Astrocyte (in vitro differentiated cells and primary cell): ENCODE results near the gene CLCN7. TPM values are rescaled to one million over a fixed set of nuclear protein-coding genes. Genes with fewer than 3 reads are reported as not detected.

Experiments used
- DNase-seq: peaks from one replicate; pipeline ENCODE4 v3.0.0-alpha.2; 2010; ENCODE audit warnings: low read depth
- FAIRE-seq: peaks from 2 replicates; lab custom pipeline; 2011; peaks lifted over from hg19 to GRCh38; lab: Jason Lieb, UNC
- H2AFZ ChIP-seq: 2 replicates; pipeline ENCODE4 v1.6.0; 2012; ENCODE audit warnings: low read depth, low read length, inconsistent platforms
- H3K27ac ChIP-seq: 2 replicates; pipeline ENCODE4 v1.5.1; 2011; ENCODE audit warnings: low read depth, low read length, inconsistent platforms
- H3K27me3 ChIP-seq: 2 replicates; pipeline ENCODE4 v1.6.0; 2011; ENCODE audit warnings: low read length, inconsistent platforms; ENCODE audit not compliant: insufficient read depth
- H3K36me3 ChIP-seq: 2 replicates; pipeline ENCODE4 v1.5.1; 2011; ENCODE audit warnings: low read length, inconsistent platforms; ENCODE audit not compliant: insufficient read depth
- H3K4me1 ChIP-seq: 2 replicates; pipeline ENCODE4 v1.5.1; 2011; ENCODE audit warnings: low read length, inconsistent platforms; ENCODE audit not compliant: insufficient read depth
- H3K4me2 ChIP-seq: 2 replicates; pipeline ENCODE4 v1.6.0; 2012; ENCODE audit warnings: low read length, inconsistent platforms
- H3K4me3 ChIP-seq: 2 replicates; pipeline ENCODE4 v1.5.1; 2011; ENCODE audit warnings: low read depth, mild to moderate bottlenecking, low read length, inconsistent platforms; ENCODE audit not compliant: insufficient read depth
- H3K79me2 ChIP-seq: 2 replicates; pipeline ENCODE4 v1.6.0; 2012; ENCODE audit warnings: mild to moderate bottlenecking, low read length, inconsistent platforms; ENCODE audit not compliant: insufficient read depth
- H3K9ac ChIP-seq: 2 replicates; pipeline ENCODE4 v1.6.0; 2012; ENCODE audit warnings: mild to moderate bottlenecking, low read length, inconsistent platforms
- H3K9me3 ChIP-seq: 2 replicates; pipeline ENCODE4 v1.5.1; 2012; ENCODE audit warnings: low read depth, mild to moderate bottlenecking, low read length, inconsistent platforms; ENCODE audit not compliant: insufficient read depth
- H4K20me1 ChIP-seq: 2 replicates; pipeline ENCODE4 v1.6.0; 2012; ENCODE audit warnings: low read length, inconsistent platforms; ENCODE audit not compliant: insufficient read depth
- H3K27ac Mint-ChIP-seq: one replicate; pipeline ENCODE4 v1.8.0; 2021; ENCODE audit warnings: mild to moderate bottlenecking, mixed read lengths; ENCODE audit not compliant: unreplicated experiment
- H3K27me3 Mint-ChIP-seq: one replicate; pipeline ENCODE4 v1.8.0; 2021; ENCODE audit warnings: low read depth, mixed read lengths; ENCODE audit not compliant: unreplicated experiment
- H3K36me3 Mint-ChIP-seq: one replicate; pipeline ENCODE4 v1.8.0; 2021; ENCODE audit warnings: low read depth, mixed read lengths; ENCODE audit not compliant: unreplicated experiment
- H3K4me1 Mint-ChIP-seq: one replicate; pipeline ENCODE4 v1.8.0; 2021; ENCODE audit warnings: low read depth, mixed read lengths; ENCODE audit not compliant: unreplicated experiment
- H3K4me3 Mint-ChIP-seq: one replicate; pipeline ENCODE4 v1.8.0; 2021; ENCODE audit warnings: mild to moderate bottlenecking, moderate library complexity, mixed read lengths; ENCODE audit not compliant: unreplicated experiment
- H3K9me3 Mint-ChIP-seq: one replicate; pipeline ENCODE4 v1.8.0; 2021; ENCODE audit warnings: mild to moderate bottlenecking, mixed read lengths; ENCODE audit not compliant: unreplicated experiment
- EZH2 ChIP-seq: IDR thresholded peaks from 2 replicates; pipeline ENCODE4 v1.6.1; 2012; ENCODE audit warnings: mild to moderate bottlenecking, low read length, inconsistent platforms; ENCODE audit not compliant: insufficient read depth
- total RNA-seq: library from RNA; stranded (reverse); gene quantifications from 2 replicates; pipeline ENCODE4 v1.2.1, GENCODE V29; 2021
- TF ChIP-seq, protein P1 (sequence below): IDR thresholded peaks from 2 replicates; pipeline ENCODE4 v1.5.1; 2011; ENCODE audit warnings: low read depth, mild to moderate bottlenecking, inconsistent platforms, low read length, moderate library complexity; ENCODE audit not compliant: insufficient read depth

CLCN7 gene
- total RNA-seq, 1 donor from 2014 or later: 66.7 TPM

GRCh38 chr16:1472974-1473373 lies 1.9 kb downstream of the CLCN7 start:
- DNase-seq (no peak), FAIRE-seq (no peak)
- Mint-ChIP-seq H3K27me3 (peaks cover 3% of the 10 kb centered on the region), H3K36me3 (peaks cover 2% of the 10 kb centered on the region), H3K27ac (peak overlapping the region; percentile 5), H3K4me1 (peaks cover 16% of the 10 kb centered on the region), H3K9me3 (peaks cover 11% of the 10 kb centered on the region), H3K4me3 (peak overlapping the region; percentile 55)
- no peaks in the 10 kb centered on the region for H3K9me3 ChIP-seq
- no peaks in the 10 kb centered on the region for H3K36me3 ChIP-seq
- peak overlapping the region; percentile 7 for H3K4me2 ChIP-seq
- no peak for TF ChIP-seq EZH2
- TF ChIP-seq, protein P1, sequence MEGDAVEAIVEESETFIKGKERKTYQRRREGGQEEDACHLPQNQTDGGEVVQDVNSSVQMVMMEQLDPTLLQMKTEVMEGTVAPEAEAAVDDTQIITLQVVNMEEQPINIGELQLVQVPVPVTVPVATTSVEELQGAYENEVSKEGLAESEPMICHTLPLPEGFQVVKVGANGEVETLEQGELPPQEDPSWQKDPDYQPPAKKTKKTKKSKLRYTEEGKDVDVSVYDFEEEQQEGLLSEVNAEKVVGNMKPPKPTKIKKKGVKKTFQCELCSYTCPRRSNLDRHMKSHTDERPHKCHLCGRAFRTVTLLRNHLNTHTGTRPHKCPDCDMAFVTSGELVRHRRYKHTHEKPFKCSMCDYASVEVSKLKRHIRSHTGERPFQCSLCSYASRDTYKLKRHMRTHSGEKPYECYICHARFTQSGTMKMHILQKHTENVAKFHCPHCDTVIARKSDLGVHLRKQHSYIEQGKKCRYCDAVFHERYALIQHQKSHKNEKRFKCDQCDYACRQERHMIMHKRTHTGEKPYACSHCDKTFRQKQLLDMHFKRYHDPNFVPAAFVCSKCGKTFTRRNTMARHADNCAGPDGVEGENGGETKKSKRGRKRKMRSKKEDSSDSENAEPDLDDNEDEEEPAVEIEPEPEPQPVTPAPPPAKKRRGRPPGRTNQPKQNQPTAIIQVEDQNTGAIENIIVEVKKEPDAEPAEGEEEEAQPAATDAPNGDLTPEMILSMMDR: no peak
- H2AFZ ChIP-seq: no peak overlapping the region
- H3K27me3 ChIP-seq: no peaks in the 10 kb centered on the region
- H3K9ac ChIP-seq: no peak overlapping the region
- peaks cover 31% of the 10 kb centered on the region for H3K4me1 ChIP-seq
- peaks cover 31% of the 10 kb centered on the region for H4K20me1 ChIP-seq
- peaks cover 56% of the 10 kb centered on the region for H3K79me2 ChIP-seq
- H3K27ac ChIP-seq: no peak overlapping the region
- no peak overlapping the region for H3K4me3 ChIP-seq

GRCh38 chr16:1471569-1472194 lies 3.1 kb downstream of the CLCN7 start:
- H3K27me3 Mint-ChIP-seq: no peaks in the 10 kb centered on the region
- Histone ChIP-seq H3K27ac (peak overlapping the region; percentile 16), H3K36me3 (no peaks in the 10 kb centered on the region), H2AFZ (no peak overlapping the region), H3K4me2 (peak overlapping the region; percentile 68), H4K20me1 (peaks cover 44% of the 10 kb centered on the region), H3K79me2 (peaks cover 68% of the 10 kb centered on the region), H3K9me3 (no peaks in the 10 kb centered on the region), H3K4me1 (peaks cover 31% of the 10 kb centered on the region), H3K9ac (no peak overlapping the region), H3K4me3 (no peak overlapping the region), H3K27me3 (no peaks in the 10 kb centered on the region)
- peaks cover 18% of the 10 kb centered on the region for H3K4me1 Mint-ChIP-seq
- no peak overlapping the region for H3K27ac Mint-ChIP-seq
- FAIRE-seq (no peak), DNase-seq (no peak)
- H3K9me3 Mint-ChIP-seq: peaks cover 3% of the 10 kb centered on the region
- TF ChIP-seq EZH2: no peak
- TF ChIP-seq, protein P1: no peak
- peak overlapping the region; percentile 57 for H3K4me3 Mint-ChIP-seq
- H3K36me3 Mint-ChIP-seq: peaks cover 2% of the 10 kb centered on the region

- H3K36me3 Mint-ChIP-seq: peaks cover 2% of the 10 kb centered on the region
- H3K27ac Mint-ChIP-seq: peak overlapping the region; percentile 80
Observed at GRCh38 chr16:1470481-1471251, 4.2 kb downstream of the CLCN7 start.

More at GRCh38 chr16:1470481-1471251, 4.2 kb downstream of the CLCN7 start:
- peaks cover 77% of the 10 kb centered on the region for H3K79me2 ChIP-seq
- H3K4me3 ChIP-seq: no peak overlapping the region
- peaks cover 18% of the 10 kb centered on the region for H3K4me1 Mint-ChIP-seq
- DNase-seq: peak; percentile 44
- H3K27ac ChIP-seq: peak overlapping the region; percentile 16
- H3K9me3 ChIP-seq: no peaks in the 10 kb centered on the region
- no peaks in the 10 kb centered on the region for H3K27me3 ChIP-seq
- peaks cover 29% of the 10 kb centered on the region for H3K4me1 ChIP-seq
- TF ChIP-seq, protein P1: no peak
- no peak for TF ChIP-seq EZH2
- no peak overlapping the region for H3K9ac ChIP-seq
- H2AFZ ChIP-seq: no peak overlapping the region
- H3K4me2 ChIP-seq: peak overlapping the region; percentile 68
- H3K36me3 ChIP-seq: no peaks in the 10 kb centered on the region
- no peak for FAIRE-seq
- peaks cover 54% of the 10 kb centered on the region for H4K20me1 ChIP-seq
- H3K4me3 Mint-ChIP-seq: peak overlapping the region; percentile 78
- peaks cover 3% of the 10 kb centered on the region for H3K9me3 Mint-ChIP-seq
- H3K27me3 Mint-ChIP-seq: no peaks in the 10 kb centered on the region
